GM19467 (cell line): Measurements from ENCODE around the gene BST2.

Source experiments
- ATAC-seq: cut with Tn5 transposase; IDR thresholded peaks from one replicate; pipeline ENCODE4 v1.9.1; 2021; ENCODE audit warnings: mild to moderate bottlenecking, moderate library complexity; ENCODE audit not compliant: unreplicated experiment

The BST2 gene

GRCh38 chr19:17405250-17406045 lies at the start of gene BST2:
TSS of gene BST2 (minus strand) at chr19:17405630. CDS start at chr19:17405575, 55 bp downstream.
- peak; percentile 82 for ATAC-seq

GRCh38 chr19:17454576-17455071 lies 49.2 kb upstream of the BST2 start:
- ATAC-seq: no peak

GRCh38 chr19:17451820-17452219 lies 46.4 kb upstream of the BST2 start:
- ATAC-seq: no peak

- no peak for ATAC-seq
Measured at GRCh38 chr19:17450264-17451075, 45.0 kb upstream of the BST2 start.

- no peak for ATAC-seq
Measured at GRCh38 chr19:17448131-17448967, 42.9 kb upstream of the BST2 start, which contains the start of gene TMEM221. TSS of gene TMEM221 (minus strand) at chr19:17448668. CDS start at chr19:17448462, 206 bp downstream.

GRCh38 chr19:17447704-17448130 lies 42.3 kb upstream of the BST2 start:
- ATAC-seq: no peak

- ATAC-seq: no peak
Measured at GRCh38 chr19:17445526-17446165, 40.2 kb upstream of the BST2 start.

- ATAC-seq: no peak
Measured at GRCh38 chr19:17441241-17442021, 36.0 kb upstream of the BST2 start.

GRCh38 chr19:17436874-17437267 lies 31.4 kb upstream of the BST2 start:
- no peak for ATAC-seq

GRCh38 chr19:17436094-17436873 lies 30.9 kb upstream of the BST2 start:
- ATAC-seq: no peak

GRCh38 chr19:17435218-17435617 lies 29.8 kb upstream of the BST2 start:
- no peak for ATAC-seq

- no peak for ATAC-seq
Measured at GRCh38 chr19:17431417-17431816, 26.0 kb upstream of the BST2 start.

GRCh38 chr19:17429641-17430113 lies 24.2 kb upstream of the BST2 start:
- ATAC-seq: no peak

GRCh38 chr19:17424743-17425365 lies 19.4 kb upstream of the BST2 start:
- no peak for ATAC-seq

- ATAC-seq: no peak
Measured at GRCh38 chr19:17423429-17424208, 18.2 kb upstream of the BST2 start.

GRCh38 chr19:17421942-17422341 lies 16.5 kb upstream of the BST2 start:
- no peak for ATAC-seq

GRCh38 chr19:17420475-17420924 lies 15.1 kb upstream of the BST2 start:
- no peak for ATAC-seq
